SK-N-SH treated with all-trans-retinoic acid at 6 μM for 48 hours (cell line): Measurements from ENCODE around the gene PDZD2.

Experiments
- ARNTL ChIP-seq: fragments of 450-650 bp; formaldehyde crosslinking; IDR thresholded peaks from 2 replicates; pipeline ENCODE4 v1.5.0; 2020; ENCODE audit warnings: low read depth, mild to moderate bottlenecking, moderate library complexity, borderline replicate concordance
- CREB5 ChIP-seq: fragments of 250-450 bp; sonication (Bioruptor Pico); IDR thresholded peaks from 2 replicates; pipeline ENCODE4 v1.5.1; 2020; ENCODE audit warnings: low read depth, mild to moderate bottlenecking, moderate library complexity
- CSDC2 ChIP-seq: fragments of 250-450 bp; sonication (Bioruptor Pico); IDR thresholded peaks from 2 replicates; pipeline ENCODE4 v1.5.0; 2020; ENCODE audit warnings: mild to moderate bottlenecking, moderate library complexity
- CSRNP3 ChIP-seq: fragments of 250-450 bp; sonication (Bioruptor Pico); IDR thresholded peaks from 2 replicates; pipeline ENCODE4 v1.5.1; 2021; ENCODE audit warnings: mild to moderate bottlenecking, moderate library complexity
- ESRRG ChIP-seq: fragments of 250-450 bp; sonication (Bioruptor Pico); IDR thresholded peaks from 2 replicates; pipeline ENCODE4 v1.6.1; 2021; ENCODE audit warnings: mild to moderate bottlenecking
- PATZ1 ChIP-seq: fragments of 250-450 bp; sonication (Bioruptor Pico); IDR thresholded peaks from 2 replicates; pipeline ENCODE4 v1.8.0; 2020; ENCODE audit warnings: mild to moderate bottlenecking, moderate library complexity, borderline replicate concordance
- POU6F1 ChIP-seq: fragments of 250-450 bp; sonication (Bioruptor Pico); IDR thresholded peaks from 2 replicates; pipeline ENCODE4 v1.8.0; 2021; ENCODE audit warnings: low read depth, mild to moderate bottlenecking, moderate library complexity, borderline replicate concordance
- RARB ChIP-seq: fragments of 250-450 bp; sonication (Bioruptor Pico); IDR thresholded peaks from 2 replicates; pipeline ENCODE4 v1.8.0; 2021; ENCODE audit warnings: mild to moderate bottlenecking, moderate library complexity
- TCF4 ChIP-seq: fragments of 250-450 bp; sonication (Bioruptor Pico); IDR thresholded peaks from 2 replicates; pipeline ENCODE4 v1.8.0; 2021; ENCODE audit warnings: mild to moderate bottlenecking, moderate library complexity, borderline replicate concordance
- ZFP3 ChIP-seq: fragments of 250-450 bp; sonication (Bioruptor Pico); IDR thresholded peaks from 2 replicates; pipeline ENCODE4 v1.5.0; 2020; ENCODE audit warnings: mild to moderate bottlenecking, moderate library complexity
- ZFP30 ChIP-seq: fragments of 450-650 bp; formaldehyde crosslinking; IDR thresholded peaks from 2 replicates; pipeline ENCODE4 v1.5.0; 2022; ENCODE audit warnings: mild to moderate bottlenecking, moderate library complexity
- ZNF565 ChIP-seq: fragments of 450-650 bp; formaldehyde crosslinking; conservative IDR thresholded peaks from 2 replicates; pipeline ENCODE4 v1.5.0; 2020; ENCODE audit warnings: low read depth, mild to moderate bottlenecking, moderate library complexity
- ZNF70 ChIP-seq: fragments of 450-650 bp; formaldehyde crosslinking; IDR thresholded peaks from 2 replicates; pipeline ENCODE4 v1.5.0; 2020; ENCODE audit warnings: mild to moderate bottlenecking, moderate library complexity
- ZNF8 ChIP-seq: fragments of 450-650 bp; formaldehyde crosslinking; IDR thresholded peaks from 2 replicates; pipeline ENCODE4 v1.5.0; 2020; ENCODE audit warnings: mild to moderate bottlenecking, moderate library complexity

- TF ChIP-seq ZFP3 (CRISPR knock-in tag) (no peak), RARB (CRISPR knock-in tag) (no peak), PATZ1 (no peak), CSDC2 (CRISPR knock-in tag) (no peak), ZNF565 (CRISPR knock-in tag) (no peak), ARNTL (CRISPR knock-in tag) (no peak), ZFP30 (CRISPR knock-in tag) (no peak), TCF4 (no peak), POU6F1 (CRISPR knock-in tag) (no peak), ZNF8 (no peak), CREB5 (CRISPR knock-in tag) (no peak), ESRRG (CRISPR knock-in tag) (no peak), ZNF70 (CRISPR knock-in tag) (no peak), CSRNP3 (CRISPR knock-in tag) (no peak)
Observed at GRCh38 chr5:31638748-31639418, at the start of gene PDZD2.
